GM19395 (cell line): ENCODE data around the gene TCF7.

Experiments
- ATAC-seq: cut with Tn5 transposase; IDR thresholded peaks from one replicate; pipeline ENCODE4 v1.9.1; 2021; ENCODE audit warnings: mild to moderate bottlenecking, moderate library complexity; ENCODE audit not compliant: unreplicated experiment

The TCF7 gene

GRCh38 chr5:134088994-134089560, 25.4 kb upstream of the TCF7 start:
- ATAC-seq: no peak

- ATAC-seq: no peak
These were observed 24.0 kb upstream of the TCF7 start for GRCh38 chr5:134090522-134090921.

GRCh38 chr5:134091626-134092121, 22.8 kb upstream of the TCF7 start:
- ATAC-seq: no peak

GRCh38 chr5:134092875-134093274, 21.6 kb upstream of the TCF7 start:
- no peak for ATAC-seq

GRCh38 chr5:134093351-134093750, 21.1 kb upstream of the TCF7 start:
- ATAC-seq: no peak

- ATAC-seq: no peak
These were observed 19.2 kb upstream of the TCF7 start for GRCh38 chr5:134095293-134095692.

GRCh38 chr5:134095887-134096589, 18.4 kb upstream of the TCF7 start:
- no peak for ATAC-seq

- no peak for ATAC-seq
These were observed 17.2 kb upstream of the TCF7 start for GRCh38 chr5:134097211-134097749.

GRCh38 chr5:134098690-134099089, 15.8 kb upstream of the TCF7 start:
- no peak for ATAC-seq

- ATAC-seq: no peak
These were observed 15.1 kb upstream of the TCF7 start for GRCh38 chr5:134099288-134099872.

GRCh38 chr5:134099939-134100282, 14.6 kb upstream of the TCF7 start:
- ATAC-seq: no peak

GRCh38 chr5:134100283-134101091, 14.0 kb upstream of the TCF7 start:
- ATAC-seq: peak; percentile 86

GRCh38 chr5:134101686-134102439, 12.6 kb upstream of the TCF7 start:
- ATAC-seq: no peak

GRCh38 chr5:134103397-134103796, 11.1 kb upstream of the TCF7 start:
- no peak for ATAC-seq

- ATAC-seq: no peak
These were observed 10.4 kb upstream of the TCF7 start for GRCh38 chr5:134103998-134104654.

GRCh38 chr5:134106991-134107701, 7.3 kb upstream of the TCF7 start:
- no peak for ATAC-seq

- no peak for ATAC-seq
These were observed 6.7 kb upstream of the TCF7 start for GRCh38 chr5:134107779-134108178.

GRCh38 chr5:134110382-134110781, 4.1 kb upstream of the TCF7 start:
- no peak for ATAC-seq
